ENCODE results near the gene SLC7A6. TPM values are rescaled to one million over a fixed set of nuclear protein-coding genes. Genes with fewer than 3 reads are reported as not detected.

SLC7A6 gene
- total RNA-seq, 1 donor from 2014 or later, result 44.2 TPM

DNA sequence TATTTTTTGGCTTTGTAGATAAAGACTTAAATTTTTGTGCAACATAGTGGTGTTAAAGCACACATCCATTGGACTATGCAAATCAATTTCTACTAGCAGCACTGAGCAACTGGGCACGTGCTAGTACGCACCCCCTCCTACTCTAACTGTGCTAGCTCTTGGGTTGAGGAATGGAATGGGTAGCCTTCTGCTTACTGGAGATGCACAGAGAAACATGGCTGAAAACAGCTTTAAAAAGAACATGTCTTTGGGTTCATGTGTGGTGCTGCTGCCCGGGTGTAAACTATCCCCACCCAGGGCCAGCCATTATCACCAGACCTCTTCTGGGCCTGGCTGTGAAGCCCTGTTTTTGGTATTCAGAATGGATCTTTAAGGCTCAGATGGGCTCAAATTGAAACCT lies 35.7 kb upstream of the SLC7A6 start:
- H3K27me3 ChIP-seq (ENCODE audit: low read depth), result no peaks in the 10 kb centered on the region
- H3K27ac ChIP-seq (replicated peaks), result no peak overlapping the region
- TF ChIP-seq, protein P1, sequence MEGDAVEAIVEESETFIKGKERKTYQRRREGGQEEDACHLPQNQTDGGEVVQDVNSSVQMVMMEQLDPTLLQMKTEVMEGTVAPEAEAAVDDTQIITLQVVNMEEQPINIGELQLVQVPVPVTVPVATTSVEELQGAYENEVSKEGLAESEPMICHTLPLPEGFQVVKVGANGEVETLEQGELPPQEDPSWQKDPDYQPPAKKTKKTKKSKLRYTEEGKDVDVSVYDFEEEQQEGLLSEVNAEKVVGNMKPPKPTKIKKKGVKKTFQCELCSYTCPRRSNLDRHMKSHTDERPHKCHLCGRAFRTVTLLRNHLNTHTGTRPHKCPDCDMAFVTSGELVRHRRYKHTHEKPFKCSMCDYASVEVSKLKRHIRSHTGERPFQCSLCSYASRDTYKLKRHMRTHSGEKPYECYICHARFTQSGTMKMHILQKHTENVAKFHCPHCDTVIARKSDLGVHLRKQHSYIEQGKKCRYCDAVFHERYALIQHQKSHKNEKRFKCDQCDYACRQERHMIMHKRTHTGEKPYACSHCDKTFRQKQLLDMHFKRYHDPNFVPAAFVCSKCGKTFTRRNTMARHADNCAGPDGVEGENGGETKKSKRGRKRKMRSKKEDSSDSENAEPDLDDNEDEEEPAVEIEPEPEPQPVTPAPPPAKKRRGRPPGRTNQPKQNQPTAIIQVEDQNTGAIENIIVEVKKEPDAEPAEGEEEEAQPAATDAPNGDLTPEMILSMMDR (IDR thresholded peaks at IDR 0.05; ENCODE audit: borderline replicate concordance), result no peak
- no peaks in the 10 kb centered on the region for H3K9me3 ChIP-seq (replicated peaks)
- H3K36me3 ChIP-seq, result no peaks in the 10 kb centered on the region
- intact Hi-C loops (cut with micrococcal nuclease), result loop anchor here (5.0 kb wide), 1 partner anchor 81 kb away; no protein-coding TSS in a partner anchor
- no peak overlapping the region for H3K4me3 ChIP-seq
- DNase-seq, result no peak
- H3K4me1 ChIP-seq, result peaks cover 26% of the 10 kb centered on the region

DNA sequence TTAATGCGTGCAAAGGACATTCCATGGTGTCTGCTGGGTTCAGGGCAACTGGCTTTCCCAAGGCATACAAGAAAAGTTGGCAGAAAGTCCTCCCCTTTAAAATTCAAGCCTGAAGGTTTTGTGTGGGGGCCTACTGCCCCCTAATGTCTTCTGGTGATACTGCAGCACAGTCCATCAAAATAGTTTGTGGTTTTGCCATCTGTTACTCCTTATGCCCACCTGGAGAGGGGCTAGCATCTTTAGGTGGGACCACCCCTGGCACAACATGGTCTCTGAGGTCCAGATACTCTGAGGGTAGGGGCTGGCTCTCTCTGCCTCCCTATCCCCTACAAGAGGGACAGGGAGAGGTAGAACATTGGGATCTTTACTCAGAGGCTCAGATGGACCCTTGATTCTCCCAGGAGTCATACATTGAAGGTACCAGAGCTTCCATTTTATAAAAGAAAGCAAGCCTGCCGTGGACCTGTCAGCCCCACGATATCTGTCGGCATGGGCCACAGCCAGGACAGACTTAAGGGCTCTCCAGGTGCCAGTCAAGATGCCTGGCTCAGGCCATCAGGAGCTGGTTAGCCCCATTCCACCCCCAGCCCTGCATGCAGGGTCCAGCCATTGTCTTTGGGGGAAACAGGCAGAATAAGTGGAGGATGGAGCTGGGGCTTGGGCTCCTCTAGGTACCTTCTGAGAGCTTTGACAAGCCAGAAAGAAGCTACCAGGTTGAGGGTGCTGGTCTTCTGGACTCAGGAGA lies 34.7 kb upstream of the SLC7A6 start:
- Histone ChIP-seq H3K4me3 (no peak overlapping the region), H3K9me3 (replicated peaks) (no peaks in the 10 kb centered on the region), H3K27ac (replicated peaks) (no peak overlapping the region), H3K36me3 (no peaks in the 10 kb centered on the region), H3K4me1 (peaks cover 26% of the 10 kb centered on the region), H3K27me3 (ENCODE audit: low read depth) (no peaks in the 10 kb centered on the region)
- DNase-seq, result no peak
- TF ChIP-seq, protein P1 (IDR thresholded peaks at IDR 0.05; ENCODE audit: borderline replicate concordance), result peak; percentile 92
- intact Hi-C loops (cut with micrococcal nuclease), result loop anchor here (5.0 kb wide), 1 partner anchor 82 kb away; no protein-coding TSS in a partner anchor

DNA sequence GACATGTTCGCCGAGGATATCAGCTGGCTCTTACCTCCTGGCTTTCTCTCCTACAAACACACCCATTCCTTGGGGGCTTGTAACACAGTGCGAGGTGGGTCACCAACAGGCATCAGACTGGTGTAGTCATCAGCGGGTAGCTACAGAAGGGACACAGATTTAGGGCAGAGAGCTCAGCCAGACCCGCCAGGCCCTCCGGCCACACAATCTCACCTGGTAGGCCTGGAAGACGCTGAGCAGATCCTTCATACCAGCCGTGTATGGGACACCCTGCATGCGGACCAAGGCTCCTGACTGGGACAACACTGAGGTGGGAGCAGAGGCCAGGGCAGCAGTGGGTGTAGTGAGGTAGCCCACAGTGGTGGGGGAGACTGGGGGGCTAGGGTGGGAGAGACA lies 34.2 kb upstream of the SLC7A6 start:
- Histone ChIP-seq H3K4me3 (no peak overlapping the region), H3K9me3 (replicated peaks) (no peaks in the 10 kb centered on the region), H3K36me3 (no peaks in the 10 kb centered on the region), H3K4me1 (peaks cover 26% of the 10 kb centered on the region), H3K27ac (replicated peaks) (no peak overlapping the region), H3K27me3 (ENCODE audit: low read depth) (no peaks in the 10 kb centered on the region)
- TF ChIP-seq, protein P1 (IDR thresholded peaks at IDR 0.05; ENCODE audit: borderline replicate concordance), result no peak
- intact Hi-C loops (cut with micrococcal nuclease), result no loop called here
- DNase-seq, result no peak

DNA sequence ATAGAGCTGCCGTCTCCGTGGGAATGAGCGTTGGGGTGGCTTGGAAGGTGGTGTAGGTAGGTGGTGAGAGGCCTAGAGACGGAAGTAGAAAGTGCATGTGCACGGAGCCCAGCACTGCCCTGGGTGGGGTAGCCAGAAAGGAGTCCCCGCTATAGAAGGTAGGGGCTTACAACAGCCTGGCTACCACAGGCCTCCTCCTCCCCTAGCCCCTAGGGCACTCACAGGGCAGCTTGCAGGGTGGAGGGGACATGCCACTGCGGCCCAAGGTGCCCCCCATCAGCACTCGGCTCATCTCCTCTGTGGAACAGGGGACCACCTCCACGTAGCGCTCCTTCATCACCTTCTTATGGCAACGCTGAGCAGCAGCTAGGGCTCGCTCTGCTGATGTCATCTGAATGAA lies 33.4 kb upstream of the SLC7A6 start:
- no peak for DNase-seq
- peaks cover 32% of the 10 kb centered on the region for H3K4me1 ChIP-seq
- intact Hi-C loops (cut with micrococcal nuclease), result no loop called here
- no peaks in the 10 kb centered on the region for H3K27me3 ChIP-seq (ENCODE audit: low read depth)
- H3K36me3 ChIP-seq, result no peaks in the 10 kb centered on the region
- H3K9me3 ChIP-seq (replicated peaks), result no peaks in the 10 kb centered on the region
- no peak overlapping the region for H3K27ac ChIP-seq (replicated peaks)
- TF ChIP-seq, protein P1 (IDR thresholded peaks at IDR 0.05; ENCODE audit: borderline replicate concordance), result no peak
- H3K4me3 ChIP-seq, result no peak overlapping the region

DNA sequence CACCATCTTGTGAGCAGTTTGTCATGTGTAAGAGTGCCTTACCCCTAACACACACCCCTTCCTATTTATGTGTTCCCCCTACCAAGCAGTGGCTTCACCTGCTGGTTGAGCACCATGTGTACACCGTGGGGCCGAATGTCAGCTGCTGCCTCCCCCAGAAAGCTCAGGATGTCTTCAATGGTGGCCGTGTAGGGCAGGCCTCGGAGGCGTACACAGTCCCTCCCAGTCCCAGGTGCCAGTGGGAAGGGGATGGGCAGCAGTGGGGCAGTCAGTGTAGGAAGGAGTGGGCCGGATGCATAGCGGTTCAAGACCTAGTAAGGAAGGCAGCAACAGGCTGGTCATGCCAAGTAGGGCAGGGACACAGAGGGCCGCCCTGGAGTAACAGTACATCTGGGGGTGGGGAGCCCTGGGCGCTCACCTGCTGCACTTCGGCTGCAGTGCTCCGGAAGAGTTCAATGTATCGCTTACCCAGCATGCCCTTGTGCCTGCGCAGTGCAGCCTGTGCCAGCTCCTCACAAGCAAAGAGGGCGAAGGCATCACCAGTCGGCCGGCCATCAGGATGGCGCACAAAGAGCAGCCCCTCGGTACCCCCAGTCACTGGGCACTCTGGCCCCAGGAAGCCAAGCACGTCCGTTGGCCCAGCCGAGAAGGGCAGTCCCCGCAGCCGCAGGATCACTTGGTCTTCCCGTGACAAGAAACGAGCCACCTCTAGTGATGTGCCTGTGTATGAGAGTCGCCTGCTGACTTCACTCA lies 32.8 kb upstream of the SLC7A6 start:
- intact Hi-C loops (cut with micrococcal nuclease), result no loop called here
- Histone ChIP-seq H3K27me3 (ENCODE audit: low read depth) (no peaks in the 10 kb centered on the region), H3K36me3 (no peaks in the 10 kb centered on the region), H3K4me1 (peaks cover 38% of the 10 kb centered on the region), H3K9me3 (replicated peaks) (no peaks in the 10 kb centered on the region), H3K27ac (replicated peaks) (no peak overlapping the region), H3K4me3 (no peak overlapping the region)
- TF ChIP-seq, protein P1 (IDR thresholded peaks at IDR 0.05; ENCODE audit: borderline replicate concordance), result no peak
- DNase-seq, result no peak
